Measurements from ENCODE around the gene CARNS1. TPM values are rescaled to one million over a fixed set of nuclear protein-coding genes. Genes with fewer than 3 reads are reported as not detected.
A peak's percentile ranks its signal among the peaks of the same experiment; 100 is the strongest.

Gene CARNS1
- total and polyA plus RNA-seq, 10 of the 15 experiments (the other 5 are each of a cell fraction or from before 2014, with no cell fraction given): 0.02 to 0.14 (median 0.10) TPM; not detected in 3

DNA sequence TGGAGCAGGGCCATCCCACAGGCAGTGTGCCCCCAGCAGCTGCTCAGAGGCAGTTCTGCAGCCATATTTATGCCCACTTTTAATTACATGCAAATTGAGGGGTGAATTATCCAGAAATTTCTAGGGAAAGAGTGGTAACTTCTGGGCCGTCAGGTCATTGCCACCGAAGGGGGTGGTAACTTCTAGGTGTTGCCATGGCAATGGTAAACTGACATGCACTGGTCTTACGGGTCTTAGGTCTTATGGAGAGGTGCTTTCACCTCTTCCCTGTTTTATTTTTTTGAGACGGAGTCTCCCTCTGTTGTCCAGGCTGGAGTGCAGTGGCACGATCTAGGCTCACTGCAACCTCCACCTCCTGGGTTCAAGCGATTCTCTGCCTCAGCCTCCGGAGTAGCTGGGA lies 57.4 kb downstream of the CARNS1 start:
- SMC1A ChIA-PET (ENCODE audit: uncharacterized antibody, unreplicated experiment): interaction anchor here (1.0 kb wide), 1 partner anchor 128 kb away, joined by 3 read pairs; no protein-coding TSS in a partner anchor
- no peak for FAIRE-seq
- H3K9me3 ChIP-seq (replicated peaks; ENCODE audit: control insufficient read depth, insufficient read depth, low read length): no peaks in the 10 kb centered on the region; the same call in 2 of the 3 replicates
- H3K4me3 ChIP-seq: no peak overlapping the region
- H3K9ac ChIP-seq (ENCODE audit: control insufficient read depth, insufficient read depth, low read length): no peak overlapping the region
- POLR2A ChIA-PET: interaction anchor here (6.4 kb wide), 1 partner anchor 70 kb away, joined by 72 read pairs; the partner anchor contains the start of genes PPP1CA and TBC1D10C
- H3K36me3 ChIP-seq (ENCODE audit: control insufficient read depth in 2 of 2, insufficient read depth in 2 of 2, low read length in 1 of 2): no peaks in the 10 kb centered on the region
- intact Hi-C loops (cut with micrococcal nuclease; ENCODE audit: unreplicated experiment) (no loop called here), in situ Hi-C loops (cut with MboI) (no loop called here)
- ATAC-seq: no peak
- H2AFZ ChIP-seq (ENCODE audit: control insufficient read depth, low read depth, low read length): no peak overlapping the region
- H3K27ac ChIP-seq (ENCODE audit: control insufficient read depth, insufficient read depth): no peak overlapping the region
- RAD21 ChIA-PET (ENCODE audit: unreplicated experiment): no interaction called here
- peak; percentile 56 for TF ChIP-seq PKNOX1 (IDR thresholded peaks at IDR 0.05)
- no peak for TF ChIP-seq EP300 (IDR thresholded peaks at IDR 0.05; ENCODE audit: borderline replicate concordance in 1 of 2, control insufficient read depth in 1 of 2, low read depth in 2 of 2, low read length in 2 of 2)
- no peaks in the 10 kb centered on the region for H3K27me3 ChIP-seq (replicated peaks in 1 of 2; ENCODE audit: control insufficient read depth in 2 of 2, insufficient read depth in 2 of 2, low read length in 1 of 2)
- H4K20me1 ChIP-seq (ENCODE audit: control insufficient read depth, insufficient read depth): no peaks in the 10 kb centered on the region
- CTCF ChIA-PET: interaction anchor here (1.1 kb wide), 1 partner anchor 70 kb away, joined by 3 read pairs; no protein-coding TSS in a partner anchor
- BruUV-seq (replicated peaks): no TSS peak
- no peak for DNase-seq (ENCODE audit: low read depth, low spot score)
- peaks cover 7% of the 10 kb centered on the region for H3K79me2 ChIP-seq (ENCODE audit: control insufficient read depth, insufficient read depth, low read length)
- no peak overlapping the region for H3K4me2 ChIP-seq (ENCODE audit: control insufficient read depth, insufficient read depth)
- 59% methylated on average over 7 of the region's 7 CpGs for WGBS (ENCODE audit: insufficient coverage, insufficient replicate concordance, low lambda C conversion rate, missing lambda C conversion rate)
- peaks cover 16% of the 10 kb centered on the region for H3K4me1 ChIP-seq (ENCODE audit: control insufficient read depth, insufficient read depth, low read length)

Small RNAs within 50 kb of the gene (small RNA-seq; reads per million reads assigned to genes)
- not detected for gene RNU6-1238P

Other genes with a start within 250 kb of the CARNS1 start
Only the 7 nearest of the 23 such genes appear.
- 21.0 and 21.9 TPM in 2 replicates for gene RAD9A, start 23.7 kb upstream of the CARNS1 start, total RNA-seq (2014; rRNA removed)
- 8.2 TPM in 2 replicates for gene RAD9A, start 23.7 kb upstream of the CARNS1 start, total RNA-seq (2014; rRNA removed; fragmentation: Illumina TruSeq; extraction: Trizol)
- 29.5 and 32.7 TPM in 2 replicates for gene RAD9A, start 23.7 kb upstream of the CARNS1 start, total RNA-seq (2021)
- 9.6 and 18.6 TPM in 2 replicates for gene RAD9A, start 23.7 kb upstream of the CARNS1 start, polyA plus RNA-seq (2011; rRNA removed)
- 5.8 and 15.6 TPM in 2 replicates for gene RAD9A, start 23.7 kb upstream of the CARNS1 start, polyA plus RNA-seq (2014; fragmentation: Illumina TruSeq; extraction: Trizol)
- 1 to 10 TPM; 1.1 to 3.6 TPM for gene RAD9A, start 23.7 kb upstream of the CARNS1 start, polyA plus RNA-seq (2014; fragmentation: Nextera tagmentation; extraction: Ambion mirVana)
- gene RAD9A, start 23.7 kb upstream of the CARNS1 start, polyA plus RNA-seq (2014; rRNA removed): 36.2 and 37.6 TPM in 2 replicates
- 10 to 100 TPM; 22.0 to 25.6 TPM for gene RAD9A, start 23.7 kb upstream of the CARNS1 start, polyA plus RNA-seq (2016; fragmentation: Nextera tagmentation; extraction: Ambion mirVana)
- gene PPP1CA, start 13.8 kb upstream of the CARNS1 start, total RNA-seq (2014; rRNA removed): 342 and 371 TPM in 2 replicates
- gene PPP1CA, start 13.8 kb upstream of the CARNS1 start, total RNA-seq (2014; rRNA removed; fragmentation: Illumina TruSeq; extraction: Trizol): 170 and 176 TPM in 2 replicates
- 265 and 269 TPM in 2 replicates for gene PPP1CA, start 13.8 kb upstream of the CARNS1 start, total RNA-seq (2021)
- 86.0 and 211 TPM in 2 replicates for gene PPP1CA, start 13.8 kb upstream of the CARNS1 start, polyA plus RNA-seq (2011; rRNA removed)
- gene PPP1CA, start 13.8 kb upstream of the CARNS1 start, polyA plus RNA-seq (2014; fragmentation: Illumina TruSeq; extraction: Trizol): 128 and 202 TPM in 2 replicates
- 10 to 100 TPM; 26.4 to 41.7 TPM for gene PPP1CA, start 13.8 kb upstream of the CARNS1 start, polyA plus RNA-seq (2014; fragmentation: Nextera tagmentation; extraction: Ambion mirVana)
- gene PPP1CA, start 13.8 kb upstream of the CARNS1 start, polyA plus RNA-seq (2014; rRNA removed): 306 and 326 TPM in 2 replicates
- gene PPP1CA, start 13.8 kb upstream of the CARNS1 start, polyA plus RNA-seq (2016; fragmentation: Nextera tagmentation; extraction: Ambion mirVana): 100 to 1,000 TPM; 417 to 458 TPM
- 52.0 and 60.0 TPM in 2 replicates for gene TBC1D10C, start 11.6 kb upstream of the CARNS1 start, total RNA-seq (2014; rRNA removed)
- gene TBC1D10C, start 11.6 kb upstream of the CARNS1 start, total RNA-seq (2014; rRNA removed; fragmentation: Illumina TruSeq; extraction: Trizol): 18.4 and 19.5 TPM in 2 replicates
- gene TBC1D10C, start 11.6 kb upstream of the CARNS1 start, total RNA-seq (2021): 77.4 and 80.7 TPM in 2 replicates
- gene TBC1D10C, start 11.6 kb upstream of the CARNS1 start, polyA plus RNA-seq (2011; rRNA removed): 9.6 and 15.4 TPM in 2 replicates
- 3.4 and 13.5 TPM in 2 replicates for gene TBC1D10C, start 11.6 kb upstream of the CARNS1 start, polyA plus RNA-seq (2014; fragmentation: Illumina TruSeq; extraction: Trizol)
- 1 to 10 TPM; 1.1 to 6.6 TPM for gene TBC1D10C, start 11.6 kb upstream of the CARNS1 start, polyA plus RNA-seq (2014; fragmentation: Nextera tagmentation; extraction: Ambion mirVana)
- 83.4 and 85.3 TPM in 2 replicates for gene TBC1D10C, start 11.6 kb upstream of the CARNS1 start, polyA plus RNA-seq (2014; rRNA removed)
- 10 to 100 TPM; 61.8 to 73.3 TPM for gene TBC1D10C, start 11.6 kb upstream of the CARNS1 start, polyA plus RNA-seq (2016; fragmentation: Nextera tagmentation; extraction: Ambion mirVana)
- 68.4 and 72.5 TPM in 2 replicates for gene RPS6KB2, start 12.8 kb downstream of the CARNS1 start, total RNA-seq (2014; rRNA removed)
- gene RPS6KB2, start 12.8 kb downstream of the CARNS1 start, total RNA-seq (2014; rRNA removed; fragmentation: Illumina TruSeq; extraction: Trizol): 36.6 and 41.8 TPM in 2 replicates
- gene RPS6KB2, start 12.8 kb downstream of the CARNS1 start, total RNA-seq (2021): 68.1 and 70.9 TPM in 2 replicates
- 36.8 and 48.7 TPM in 2 replicates for gene RPS6KB2, start 12.8 kb downstream of the CARNS1 start, polyA plus RNA-seq (2011; rRNA removed)
- 15.7 and 41.1 TPM in 2 replicates for gene RPS6KB2, start 12.8 kb downstream of the CARNS1 start, polyA plus RNA-seq (2014; fragmentation: Illumina TruSeq; extraction: Trizol)
- 1 to 10 TPM in 1 of 2 experiments, under 1 TPM in 1; 0.39 to 2.3 TPM for gene RPS6KB2, start 12.8 kb downstream of the CARNS1 start, polyA plus RNA-seq (2014; fragmentation: Nextera tagmentation; extraction: Ambion mirVana)
- gene RPS6KB2, start 12.8 kb downstream of the CARNS1 start, polyA plus RNA-seq (2014; rRNA removed): 88.3 and 99.8 TPM in 2 replicates
- gene RPS6KB2, start 12.8 kb downstream of the CARNS1 start, polyA plus RNA-seq (2016; fragmentation: Nextera tagmentation; extraction: Ambion mirVana): 100 to 1,000 TPM in 1 of 2 experiments, 10 to 100 TPM in 1; 95.4 to 101 TPM
- gene PTPRCAP, start 22.0 kb downstream of the CARNS1 start, total RNA-seq (2014; rRNA removed): 195 and 266 TPM in 2 replicates
- gene PTPRCAP, start 22.0 kb downstream of the CARNS1 start, total RNA-seq (2014; rRNA removed; fragmentation: Illumina TruSeq; extraction: Trizol): 38.4 and 45.3 TPM in 2 replicates
- gene PTPRCAP, start 22.0 kb downstream of the CARNS1 start, total RNA-seq (2021): 197 and 204 TPM in 2 replicates
- 21.1 and 49.8 TPM in 2 replicates for gene PTPRCAP, start 22.0 kb downstream of the CARNS1 start, polyA plus RNA-seq (2011; rRNA removed)
- gene PTPRCAP, start 22.0 kb downstream of the CARNS1 start, polyA plus RNA-seq (2014; fragmentation: Illumina TruSeq; extraction: Trizol): 0.70 and 9.3 TPM in 2 replicates
- 1 to 10 TPM; 4.7 to 9.3 TPM for gene PTPRCAP, start 22.0 kb downstream of the CARNS1 start, polyA plus RNA-seq (2014; fragmentation: Nextera tagmentation; extraction: Ambion mirVana)
- gene PTPRCAP, start 22.0 kb downstream of the CARNS1 start, polyA plus RNA-seq (2014; rRNA removed): 257 and 361 TPM in 2 replicates
- 100 to 1,000 TPM; 200 to 239 TPM for gene PTPRCAP, start 22.0 kb downstream of the CARNS1 start, polyA plus RNA-seq (2016; fragmentation: Nextera tagmentation; extraction: Ambion mirVana)
- gene CORO1B, start 27.8 kb downstream of the CARNS1 start, total RNA-seq (2014; rRNA removed): 21.3 and 24.6 TPM in 2 replicates
- 6.3 and 7.4 TPM in 2 replicates for gene CORO1B, start 27.8 kb downstream of the CARNS1 start, total RNA-seq (2014; rRNA removed; fragmentation: Illumina TruSeq; extraction: Trizol)
- gene CORO1B, start 27.8 kb downstream of the CARNS1 start, total RNA-seq (2021): 28.5 and 30.6 TPM in 2 replicates
- 8.0 and 26.4 TPM in 2 replicates for gene CORO1B, start 27.8 kb downstream of the CARNS1 start, polyA plus RNA-seq (2011; rRNA removed)
- gene CORO1B, start 27.8 kb downstream of the CARNS1 start, polyA plus RNA-seq (2014; fragmentation: Illumina TruSeq; extraction: Trizol): 2.5 and 7.0 TPM in 2 replicates
- 1 to 10 TPM in 1 of 2 experiments, under 1 TPM in 1; 0.24 to 1.9 TPM for gene CORO1B, start 27.8 kb downstream of the CARNS1 start, polyA plus RNA-seq (2014; fragmentation: Nextera tagmentation; extraction: Ambion mirVana)
- 21.7 and 26.9 TPM in 2 replicates for gene CORO1B, start 27.8 kb downstream of the CARNS1 start, polyA plus RNA-seq (2014; rRNA removed)
- gene CORO1B, start 27.8 kb downstream of the CARNS1 start, polyA plus RNA-seq (2016; fragmentation: Nextera tagmentation; extraction: Ambion mirVana): 10 to 100 TPM; 23.6 to 25.1 TPM
- not detected in 2 replicates for gene GPR152, start 37.1 kb downstream of the CARNS1 start, total RNA-seq (2014; rRNA removed)
- not detected in 2 replicates for gene GPR152, start 37.1 kb downstream of the CARNS1 start, total RNA-seq (2014; rRNA removed; fragmentation: Illumina TruSeq; extraction: Trizol)
- gene GPR152, start 37.1 kb downstream of the CARNS1 start, total RNA-seq (2021): not detected in 2 replicates
- gene GPR152, start 37.1 kb downstream of the CARNS1 start, polyA plus RNA-seq (2011; rRNA removed): not detected in 2 replicates
- not detected in 2 replicates for gene GPR152, start 37.1 kb downstream of the CARNS1 start, polyA plus RNA-seq (2014; fragmentation: Illumina TruSeq; extraction: Trizol)
- not detected for gene GPR152, start 37.1 kb downstream of the CARNS1 start, polyA plus RNA-seq (2014; fragmentation: Nextera tagmentation; extraction: Ambion mirVana)
- not detected in 2 replicates for gene GPR152, start 37.1 kb downstream of the CARNS1 start, polyA plus RNA-seq (2014; rRNA removed)
- gene GPR152, start 37.1 kb downstream of the CARNS1 start, polyA plus RNA-seq (2016; fragmentation: Nextera tagmentation; extraction: Ambion mirVana): not detected